ENCODE data around the gene SLIT1.

Gene SLIT1

GRCh38 chr10:97060441-97061084, 125.2 kb downstream of the SLIT1 start:
- DNase-seq, result no peak

GRCh38 chr10:97059872-97060205, 125.9 kb downstream of the SLIT1 start:
- no peak for DNase-seq

GRCh38 chr10:97059006-97059871, 126.5 kb downstream of the SLIT1 start:
- DNase-seq, result no peak

GRCh38 chr10:97058521-97058920, 127.2 kb downstream of the SLIT1 start:
- DNase-seq, result no peak

GRCh38 chr10:97057491-97058235, 128.1 kb downstream of the SLIT1 start:
- DNase-seq, result no peak

GRCh38 chr10:97056003-97056630, 129.6 kb downstream of the SLIT1 start:
- no peak for DNase-seq

GRCh38 chr10:97053276-97053675, 132.5 kb downstream of the SLIT1 start:
- no peak for DNase-seq

GRCh38 chr10:97050956-97051496, 134.7 kb downstream of the SLIT1 start:
- no peak for DNase-seq

- no peak for DNase-seq
These were observed 135.5 kb downstream of the SLIT1 start for GRCh38 chr10:97050205-97050745.

GRCh38 chr10:97049670-97050069, 136.1 kb downstream of the SLIT1 start:
- no peak for DNase-seq

- DNase-seq, result no peak
These were observed 136.9 kb downstream of the SLIT1 start for GRCh38 chr10:97048649-97049427.

- DNase-seq, result no peak
These were observed 138.0 kb downstream of the SLIT1 start for GRCh38 chr10:97047788-97048187.

GRCh38 chr10:97047083-97047736, 138.5 kb downstream of the SLIT1 start:
- no peak for DNase-seq

- no peak for DNase-seq
These were observed 139.2 kb downstream of the SLIT1 start for GRCh38 chr10:97046456-97047082.

GRCh38 chr10:97043563-97043855, 142.2 kb downstream of the SLIT1 start:
- DNase-seq, result no peak

GRCh38 chr10:97042716-97043562, 142.8 kb downstream of the SLIT1 start:
- DNase-seq, result no peak

- no peak for DNase-seq
These were observed 143.7 kb downstream of the SLIT1 start for GRCh38 chr10:97042081-97042480.

- DNase-seq, result no peak
These were observed 145.1 kb downstream of the SLIT1 start for GRCh38 chr10:97040706-97041105.

- DNase-seq, result no peak
These were observed 145.5 kb downstream of the SLIT1 start for GRCh38 chr10:97040248-97040584.

GRCh38 chr10:97039538-97040247, 146.1 kb downstream of the SLIT1 start:
- no peak for DNase-seq

Measured in stimulated activated naive CD4-positive, alpha-beta T cell treated with Interleukin-2 at 50 U/mL for 16 hours (primary cell).